A549 (cell line): ENCODE data around the gene F2RL2. TPM values are rescaled to one million over a fixed set of nuclear protein-coding genes. Genes with fewer than 3 reads are reported as not detected.

ENCODE experiments used
- ATAC-seq, 2 experiments: fragments of 200-7000 bp in 1 of 2; fragments of >200 bp in 1 of 2; cut with Nextera tagmentation in 1 of 2; cut with Tn5 transposase in 1 of 2; 3 replicates each; pipeline versions ENCODE4 v1.8.0 to v1.9.1; 2018 to 2020; ENCODE audit warnings: mild to moderate bottlenecking in 1 of 2, moderate library complexity in 1 of 2
- CTCF ChIA-PET: fragments of 300-600 bp; sonication (Branson Sonifier 250); formaldehyde crosslinking; extraction: SDS; loops from one replicate; lab custom pipeline; 2021; ENCODE audit warnings: antibody characterized with exemption, inconsistent platforms; lab: Yijun Ruan, JAX
- POLR2A ChIA-PET: fragments of 350-600 bp; formaldehyde crosslinking; extraction: SDS; loops from one replicate; lab custom pipeline; 2021; ENCODE audit warnings: antibody characterized with exemption, inconsistent platforms; lab: Yijun Ruan, JAX
- DNase-seq, 2 experiments: peaks; one replicate each; pipeline versions ENCODE4 v3.0.0 to v3.0.0-alpha.2; 2011 to 2016; ENCODE audit warnings: low read depth in 1 of 2, low spot score in 1 of 2
- FAIRE-seq: peaks from 2 replicates; lab custom pipeline; 2011; peaks lifted over from hg19 to GRCh38; lab: Jason Lieb, UNC
- H3K27ac ChIP-seq, 2 experiments: fragments of >200 bp; sonication (Bioruptor Twin); formaldehyde crosslinking; 3 replicates each; pipeline ENCODE4 v1.5.1; 2016 to 2017
- H3K4me1 ChIP-seq: fragments of >200 bp; sonication (Bioruptor Twin); formaldehyde crosslinking; 3 replicates; pipeline ENCODE4 v1.6.1; 2016
- H3K4me2 ChIP-seq: fragments of >200 bp; sonication (Bioruptor Twin); formaldehyde crosslinking; 3 replicates; pipeline ENCODE4 v1.6.1; 2016
- H3K4me3 ChIP-seq: fragments of >200 bp; sonication (Bioruptor Twin); formaldehyde crosslinking; 3 replicates; pipeline ENCODE4 v1.5.1; 2016
- H3K9me3 ChIP-seq: fragments of >200 bp; sonication (Bioruptor Twin); formaldehyde crosslinking; 3 replicates; pipeline ENCODE4 v1.6.1; 2016
- ATOH8 ChIP-seq: fragments of 250-450 bp; sonication (Bioruptor Pico); IDR thresholded peaks from 2 replicates; pipeline ENCODE4 v1.5.0; 2020; ENCODE audit warnings: low read depth, mild to moderate bottlenecking, moderate library complexity
- CBX8 ChIP-seq: fragments of 200-600 bp; sonication (generic); IDR thresholded peaks from 2 replicates; pipeline ENCODE4 v1.6.1; 2016
- CEBPB ChIP-seq, 2 experiments: fragments of >200 bp in 1 of 2; sonication (Bioruptor Twin) in 1 of 2; formaldehyde crosslinking in 1 of 2; IDR thresholded peaks; 2 replicates each; pipeline ENCODE4 v1.6.1; 2012 to 2016
- ELK1 ChIP-seq: fragments of 150-350 bp; IDR thresholded peaks from 2 replicates; pipeline ENCODE4 v1.6.1; 2014; ENCODE audit warnings: low read depth, mild to moderate bottlenecking, low read length
- FOXS1 ChIP-seq: fragments of 250-450 bp; sonication (Bioruptor Pico); IDR thresholded peaks from 2 replicates; pipeline ENCODE4 v1.5.0; 2020; ENCODE audit warnings: mild to moderate bottlenecking, moderate library complexity
- HDAC2 ChIP-seq: fragments of 200-600 bp; sonication (generic); IDR thresholded peaks from 2 replicates; pipeline ENCODE4 v1.6.1; 2016
- HES2 ChIP-seq: fragments of >200 bp; sonication (Bioruptor Twin); formaldehyde crosslinking; IDR thresholded peaks from 2 replicates; pipeline ENCODE4 v1.6.1; 2016
- HEYL ChIP-seq: fragments of 250-450 bp; sonication (Bioruptor Pico); IDR thresholded peaks from 2 replicates; pipeline ENCODE4 v1.8.0; 2021; ENCODE audit warnings: mild to moderate bottlenecking, moderate library complexity
- HOXA7 ChIP-seq: fragments of 250-450 bp; sonication (Bioruptor Pico); IDR thresholded peaks from 2 replicates; pipeline ENCODE4 v1.5.0; 2020; ENCODE audit warnings: mild to moderate bottlenecking, moderate library complexity
- HOXB5 ChIP-seq: fragments of 250-450 bp; sonication (Bioruptor Pico); IDR thresholded peaks from 2 replicates; pipeline ENCODE4 v1.5.0; 2020; ENCODE audit warnings: mild to moderate bottlenecking, moderate library complexity
- JUN ChIP-seq, 2 experiments: fragments of >200 bp; sonication (Bioruptor Twin); formaldehyde crosslinking; IDR thresholded peaks; 2 replicates in 1 of 2; 3 replicates in 1 of 2; pipeline ENCODE4 v1.6.1; 2016 to 2017
- JUNB ChIP-seq: fragments of >200 bp; sonication (Bioruptor Twin); formaldehyde crosslinking; IDR thresholded peaks from 2 replicates; pipeline ENCODE4 v1.6.1; 2016
- MAX ChIP-seq: IDR thresholded peaks from 2 replicates; pipeline ENCODE4 v1.6.1; 2012
- MAZ ChIP-seq: fragments of 150-350 bp; IDR thresholded peaks from 2 replicates; pipeline ENCODE4 v1.6.1; 2014; ENCODE audit warnings: antibody characterized with exemption, low read depth, low read length, borderline replicate concordance
- NR3C1 ChIP-seq: fragments of >200 bp; sonication (Bioruptor Twin); formaldehyde crosslinking; IDR thresholded peaks from 3 replicates; pipeline ENCODE4 v1.6.1; 2017
- PHF8 ChIP-seq: fragments of 200-600 bp; sonication (generic); IDR thresholded peaks from 2 replicates; pipeline ENCODE4 v1.6.1; 2016; ENCODE audit warnings: low read depth, mild to moderate bottlenecking, antibody characterized with exemption, moderate library complexity, borderline replicate concordance
- POLR2A ChIP-seq: IDR thresholded peaks from 2 replicates; pipeline ENCODE4 v1.6.1; 2012; ENCODE audit warnings: mild to moderate bottlenecking, low read length
- RAD21 ChIP-seq, 2 experiments: fragments of >200 bp in 1 of 2; sonication (Bioruptor Twin) in 1 of 2; formaldehyde crosslinking in 1 of 2; IDR thresholded peaks in 1 of 2; conservative IDR thresholded peaks in 1 of 2; 2 replicates in 1 of 2; 3 replicates in 1 of 2; pipeline ENCODE4 v1.6.1; 2012 to 2018; ENCODE audit warnings: inconsistent platforms in 1 of 2
- SMC3 ChIP-seq: fragments of >200 bp; sonication (Bioruptor Twin); formaldehyde crosslinking; IDR thresholded peaks from 3 replicates; pipeline ENCODE4 v1.6.1; 2018; ENCODE audit warnings: inconsistent platforms
- SREBF2 ChIP-seq: fragments of 450-650 bp; IDR thresholded peaks from 2 replicates; pipeline ENCODE4 v1.6.1; 2014; ENCODE audit warnings: mild to moderate bottlenecking, moderate library complexity
- TFCP2L1 ChIP-seq: fragments of 250-450 bp; sonication (Bioruptor Pico); IDR thresholded peaks from 2 replicates; pipeline ENCODE4 v1.5.0; 2021; ENCODE audit warnings: mild to moderate bottlenecking
- ZC3H11A ChIP-seq: fragments of 450-650 bp; IDR thresholded peaks from 2 replicates; pipeline ENCODE4 v1.6.1; 2014; ENCODE audit warnings: antibody characterized with exemption, mild to moderate bottlenecking
- ZNF302 ChIP-seq: fragments of 250-450 bp; sonication (Bioruptor Pico); IDR thresholded peaks from 2 replicates; pipeline ENCODE4 v1.9.0; 2021; ENCODE audit warnings: inconsistent platforms, mild to moderate bottlenecking, moderate library complexity
- WGBS: methylation state at CpG from one replicate; pipeline ENCODE4 v1.1.6; 2017; ENCODE audit errors: missing lambda C conversion rate; 5-methylcytosine and 5-hydroxymethylcytosine counted together
- polyA plus RNA-seq, 4 experiments: library from polyadenylated mRNA; depleted of rRNA in 3 of 4; stranded (reverse); fragments of >200 nt; fragmentation: RNase III in 1 of 4; extraction: RNeasy Plus Mini Kit Qiagen cat#74134 plus additional on column Dnase treatment in 1 of 4; gene quantifications; 2 replicates in 3 of 4; 3 replicates in 1 of 4; pipeline ENCODE4 v1.2.3, GENCODE V29; 2011 to 2017
- TF ChIP-seq, protein P1 (sequence below): IDR thresholded peaks from 2 replicates; pipeline ENCODE4 v1.6.1; 2012

Gene F2RL2
- polyA plus RNA-seq, 2 of the 4 experiments (the other 2 are of a cell fraction) = 6.3 to 44.7 TPM

- H3K9me3 ChIP-seq = no peaks in the 10 kb centered on the region
- ATAC-seq (no peak), FAIRE-seq (no peak), DNase-seq (no peak)
- H3K4me1 ChIP-seq = no peaks in the 10 kb centered on the region
- H3K4me3 ChIP-seq = no peak overlapping the region
- TF ChIP-seq ZC3H11A = no peak
- no peak for TF ChIP-seq MAX
- no peak for TF ChIP-seq PHF8
- TF ChIP-seq HOXB5 (CRISPR knock-in tag) = no peak
- TF ChIP-seq JUN (IDR thresholded peaks at IDR 0.05) = no peak
- no peak for TF ChIP-seq SREBF2
- TF ChIP-seq HDAC2 = no peak
- TF ChIP-seq TFCP2L1 = no peak
- no peak for TF ChIP-seq RAD21 (conservative IDR thresholded peaks at IDR 0.05 in 1 of 2, IDR thresholded peaks at IDR 0.05 in 1 of 2)
- TF ChIP-seq CBX8 = no peak
- TF ChIP-seq HEYL (CRISPR knock-in tag) = no peak
- TF ChIP-seq HES2 = no peak
- TF ChIP-seq NR3C1 = no peak
- no peak for TF ChIP-seq MAZ
- TF ChIP-seq FOXS1 (CRISPR knock-in tag) = no peak
- TF ChIP-seq ZNF302 (CRISPR knock-in tag) = no peak
- TF ChIP-seq CEBPB (IDR thresholded peaks at IDR 0.05) = no peak
- TF ChIP-seq, protein P1, sequence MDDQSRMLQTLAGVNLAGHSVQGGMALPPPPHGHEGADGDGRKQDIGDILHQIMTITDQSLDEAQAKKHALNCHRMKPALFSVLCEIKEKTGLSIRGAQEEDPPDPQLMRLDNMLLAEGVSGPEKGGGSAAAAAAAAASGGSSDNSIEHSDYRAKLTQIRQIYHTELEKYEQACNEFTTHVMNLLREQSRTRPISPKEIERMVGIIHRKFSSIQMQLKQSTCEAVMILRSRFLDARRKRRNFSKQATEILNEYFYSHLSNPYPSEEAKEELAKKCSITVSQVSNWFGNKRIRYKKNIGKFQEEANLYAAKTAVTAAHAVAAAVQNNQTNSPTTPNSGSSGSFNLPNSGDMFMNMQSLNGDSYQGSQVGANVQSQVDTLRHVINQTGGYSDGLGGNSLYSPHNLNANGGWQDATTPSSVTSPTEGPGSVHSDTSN = no peak
- TF ChIP-seq ATOH8 = no peak
- no peak overlapping the region for H3K4me2 ChIP-seq
- WGBS = 91% methylated on average over 1 of the region's 1 CpG
- H3K27ac ChIP-seq = no peak overlapping the region
- ChIA-PET POLR2A (no interaction called here), CTCF (interaction anchor here (0.6 to 1.8 kb wide), 5 partner anchors 21 to 136 kb away, joined by 3 to 7 read pairs (median 4); no protein-coding TSS in a partner anchor)
These were observed 15.3 kb upstream of the F2RL2 start for GRCh38 chr5:76638479-76638878.

- no peak overlapping the region for H3K27ac ChIP-seq
- H3K4me1 ChIP-seq = no peaks in the 10 kb centered on the region
- ChIA-PET POLR2A (no interaction called here), CTCF (interaction anchor here (0.6 to 1.8 kb wide), 3 partner anchors 36 to 168 kb away, joined by 3 to 7 read pairs (median 5); no protein-coding TSS in a partner anchor)
- 61% methylated on average over 2 of the region's 2 CpGs for WGBS
- no peak overlapping the region for H3K4me2 ChIP-seq
- no peak overlapping the region for H3K4me3 ChIP-seq
- no peaks in the 10 kb centered on the region for H3K9me3 ChIP-seq
- TF ChIP-seq ELK1 = no peak
- TF ChIP-seq POLR2A = no peak
- no peak for TF ChIP-seq ZNF302 (CRISPR knock-in tag)
- TF ChIP-seq JUNB = no peak
- TF ChIP-seq SMC3 = no peak
- no peak for TF ChIP-seq HOXA7 (CRISPR knock-in tag)
- TF ChIP-seq HOXB5 (CRISPR knock-in tag) = no peak
- no peak for TF ChIP-seq MAZ
- no peak for FAIRE-seq
- no peak for DNase-seq
- no peak for ATAC-seq
These were observed 14.3 kb upstream of the F2RL2 start for GRCh38 chr5:76637490-76637889.
